GM12878 (cell line): ENCODE data around the gene UTP11. TPM values are rescaled to one million over a fixed set of nuclear protein-coding genes. Genes with fewer than 3 reads are reported as not detected.

Experiments
- ATAC-seq: fragments of 200-7000 bp; cut with Tn5 transposase; 3 replicates; pipeline ENCODE4 v1.9.1; 2020; ENCODE audit warnings: mild to moderate bottlenecking, moderate library complexity
- BruUV-seq: library from RNA; stranded (reverse); fragments of 400-500 nt; replicated peaks from 2 replicates; lab custom pipeline; 2021; lab: Mats Ljungman, UMichigan
- CTCF ChIA-PET: fragments of 300-600 bp; sonication (Branson Sonifier 250); formaldehyde crosslinking; extraction: SDS; loops from one replicate; lab custom pipeline; 2021; ENCODE audit warnings: inconsistent platforms; lab: Yijun Ruan, JAX
- POLR2A ChIA-PET: fragments of 350-600 bp; formaldehyde crosslinking; extraction: SDS; loops from one replicate; lab custom pipeline; 2021; ENCODE audit warnings: inconsistent platforms; lab: Charles Lee
- RAD21 ChIA-PET: fragments of 300-600 bp; sonication (Branson Sonifier 250); formaldehyde crosslinking; loops from one replicate; lab custom pipeline; 2023; ENCODE audit warnings: antibody characterized with exemption; ENCODE audit not compliant: unreplicated experiment; lab: Charles Lee
- SMC1A ChIA-PET: fragments of 300-600 bp; sonication (Branson Sonifier 250); formaldehyde crosslinking; loops from one replicate; lab custom pipeline; 2023; ENCODE audit not compliant: unreplicated experiment, uncharacterized antibody; lab: Charles Lee
- DNase-seq: peaks from one replicate; pipeline ENCODE4 v3.0.0-alpha.2; 2011; ENCODE audit warnings: low read depth, low spot score
- FAIRE-seq: peaks from 3 replicates; lab custom pipeline; 2011; peaks lifted over from hg19 to GRCh38; lab: Jason Lieb, UNC
- H2AFZ ChIP-seq: 2 replicates; pipeline ENCODE4 v1.6.0; 2011; ENCODE audit warnings: low read depth, low read length, control low read depth; ENCODE audit not compliant: control insufficient read depth
- H3K27ac ChIP-seq: 2 replicates; pipeline ENCODE4 v1.5.1; 2011; ENCODE audit warnings: control low read depth; ENCODE audit not compliant: control insufficient read depth, insufficient read depth
- H3K27me3 ChIP-seq, 2 experiments: replicated peaks in 1 of 2; 2 replicates each; pipeline versions ENCODE4 v1.6.0 to v1.6.1; 2011; ENCODE audit warnings: low read length in 1 of 2; ENCODE audit not compliant: control insufficient read depth in 2 of 2, insufficient read depth in 2 of 2
- H3K36me3 ChIP-seq, 2 experiments: 2 replicates each; pipeline ENCODE4 v1.5.1; 2011; ENCODE audit warnings: low read length in 1 of 2; ENCODE audit not compliant: control insufficient read depth in 2 of 2, insufficient read depth in 2 of 2
- H3K4me1 ChIP-seq: 2 replicates; pipeline ENCODE4 v1.6.1; 2011; ENCODE audit warnings: mild to moderate bottlenecking, low read length, moderate library complexity, mixed read lengths; ENCODE audit not compliant: control insufficient read depth, insufficient read depth
- H3K4me2 ChIP-seq: 2 replicates; pipeline ENCODE4 v1.6.0; 2011; ENCODE audit warnings: control low read depth; ENCODE audit not compliant: control insufficient read depth, insufficient read depth
- H3K4me3 ChIP-seq: fragments of 200-600 bp; sonication (generic); 2 replicates; pipeline ENCODE4 v1.5.1; 2016
- H3K79me2 ChIP-seq: 2 replicates; pipeline ENCODE4 v1.6.0; 2011; ENCODE audit warnings: low read length; ENCODE audit not compliant: control insufficient read depth, insufficient read depth
- H3K9ac ChIP-seq: 2 replicates; pipeline ENCODE4 v1.8.0; 2011; ENCODE audit warnings: low read length, control low read depth, mixed read lengths; ENCODE audit not compliant: control insufficient read depth, insufficient read depth
- H3K9me3 ChIP-seq: replicated peaks from 3 replicates; pipeline ENCODE4 v1.5.1; 2011; ENCODE audit warnings: mild to moderate bottlenecking, low read length; ENCODE audit not compliant: control insufficient read depth, insufficient read depth
- H4K20me1 ChIP-seq: 2 replicates; pipeline ENCODE4 v1.6.0; 2011; ENCODE audit not compliant: control insufficient read depth, insufficient read depth
- ASH2L ChIP-seq: fragments of 300-600, 200-600 bp; sonication (generic); IDR thresholded peaks from 2 replicates; pipeline ENCODE4 v1.6.1; 2017; ENCODE audit warnings: low read depth, mild to moderate bottlenecking, borderline replicate concordance
- BCL11A ChIP-seq: IDR thresholded peaks from 2 replicates; pipeline ENCODE4 v1.6.1; 2011; ENCODE audit warnings: low read depth, low read length
- CHD4 ChIP-seq: fragments of 200-600 bp; sonication (generic); IDR thresholded peaks from 2 replicates; pipeline ENCODE4 v1.6.1; 2016; ENCODE audit warnings: mild to moderate bottlenecking
- LARP7 ChIP-seq: fragments of 450-650 bp; IDR thresholded peaks from 2 replicates; pipeline ENCODE4 v1.6.1; 2017; ENCODE audit warnings: mild to moderate bottlenecking
- POLR2AphosphoS2 ChIP-seq: IDR thresholded peaks from 2 replicates; pipeline ENCODE4 v1.6.1; 2011; ENCODE audit warnings: low read depth, mild to moderate bottlenecking, low read length, improper control_type of control experiment, moderate library complexity
- SIX5 ChIP-seq: IDR thresholded peaks from 2 replicates; pipeline ENCODE4 v1.6.1; 2011; ENCODE audit warnings: mild to moderate bottlenecking, low read depth, low read length, moderate library complexity; ENCODE audit not compliant: severe bottlenecking
- STAT3 ChIP-seq: IDR thresholded peaks from 2 replicates; pipeline ENCODE4 v1.6.1; 2011; ENCODE audit warnings: low read depth, low read length, improper control_type of control experiment
- ZNF217 ChIP-seq: fragments of 450-650 bp; IDR thresholded peaks from 2 replicates; pipeline ENCODE4 v1.6.1; 2017; ENCODE audit warnings: antibody characterized with exemption, mild to moderate bottlenecking
- ZNF384 ChIP-seq: IDR thresholded peaks from 2 replicates; pipeline ENCODE4 v1.6.1; 2012; ENCODE audit warnings: low read depth, mild to moderate bottlenecking, low read length, improper control_type of control experiment, borderline replicate concordance
- ZNF622 ChIP-seq: fragments of 450-650 bp; IDR thresholded peaks from 2 replicates; pipeline ENCODE4 v1.6.1; 2017; ENCODE audit warnings: mild to moderate bottlenecking, inconsistent platforms
- ZSCAN29 ChIP-seq: fragments of 450-650 bp; IDR thresholded peaks from 2 replicates; pipeline ENCODE4 v1.6.1; 2017; ENCODE audit warnings: mild to moderate bottlenecking, moderate library complexity
- WGBS: methylation state at CpG from one replicate; pipeline ENCODE4 v1.1.6; 2016; ENCODE audit warnings: low lambda C conversion rate; ENCODE audit not compliant: insufficient replicate concordance, insufficient coverage; ENCODE audit errors: missing lambda C conversion rate; 5-methylcytosine and 5-hydroxymethylcytosine counted together
- in situ Hi-C: fragments of 300-500 bp; cut with MboI; formaldehyde crosslinking; loops from 9 replicates; pipeline ENCODE4 v1.14.3; 2018; ENCODE audit warnings: mixed read lengths
- intact Hi-C: fragments of 100-400 bp; cut with micrococcal nuclease; formaldehyde crosslinking; loops from one replicate; pipeline ENCODE4 v1.14.2; 2022; ENCODE audit not compliant: unreplicated experiment
- polyA plus RNA-seq, 11 experiments: library from polyadenylated mRNA; depleted of rRNA in 4 of 11; unstranded in 6 of 11; stranded (reverse) in 5 of 11; fragments of >200 nt; fragmentation: Nextera tagmentation in 4 of 11; fragmentation: Illumina TruSeq in 1 of 11; extraction: Ambion mirVana in 4 of 11; extraction: Trizol in 1 of 11; gene quantifications; 1 replicate in 1 of 11; 2 replicates in 10 of 11; pipeline versions ENCODE4 v1.2.1 to v1.2.3, GENCODE V29; 2011 to 2016; ENCODE audit warnings: inconsistent platforms in 2 of 11, missing spikeins in 2 of 11, low read depth in 1 of 11
- total RNA-seq, 4 experiments: library from RNA; depleted of rRNA in 3 of 4; stranded (reverse); fragments of >200 nt in 3 of 4; fragmentation: Illumina TruSeq in 1 of 4; extraction: Trizol in 1 of 4; gene quantifications; 2 replicates each; pipeline versions ENCODE4 v1.2.1 to v1.2.3, GENCODE V29; 2013 to 2021

The UTP11 gene
- total and polyA plus RNA-seq, 10 of the 15 experiments (the other 5 are each of a cell fraction or from before 2014, with no cell fraction given): 34.5 to 146 (median 64.2) TPM

DNA sequence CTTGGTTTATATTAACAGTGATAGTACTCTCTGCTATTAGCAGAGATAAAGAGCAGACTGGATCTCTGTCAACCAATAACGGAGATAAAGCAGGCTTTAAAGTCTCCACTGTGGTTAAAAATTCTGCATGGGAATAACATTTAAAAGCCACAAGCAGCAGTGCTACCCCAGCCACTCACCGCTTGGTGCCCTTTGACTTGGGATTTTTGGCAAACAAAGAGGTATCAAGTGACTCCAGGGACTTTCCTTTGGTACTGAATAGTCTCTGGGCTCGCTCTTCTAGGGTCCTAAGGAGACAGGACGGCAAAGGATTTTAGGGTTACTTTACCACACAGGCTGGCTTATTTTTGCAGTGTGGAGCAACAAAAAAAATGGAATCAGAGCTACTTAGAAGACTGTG lies 34.0 kb upstream of the UTP11 start (continued):
- no peak for TF ChIP-seq SIX5
- no peak for TF ChIP-seq ZNF217
- no peak for TF ChIP-seq POLR2AphosphoS2
- no peak for TF ChIP-seq ASH2L

DNA sequence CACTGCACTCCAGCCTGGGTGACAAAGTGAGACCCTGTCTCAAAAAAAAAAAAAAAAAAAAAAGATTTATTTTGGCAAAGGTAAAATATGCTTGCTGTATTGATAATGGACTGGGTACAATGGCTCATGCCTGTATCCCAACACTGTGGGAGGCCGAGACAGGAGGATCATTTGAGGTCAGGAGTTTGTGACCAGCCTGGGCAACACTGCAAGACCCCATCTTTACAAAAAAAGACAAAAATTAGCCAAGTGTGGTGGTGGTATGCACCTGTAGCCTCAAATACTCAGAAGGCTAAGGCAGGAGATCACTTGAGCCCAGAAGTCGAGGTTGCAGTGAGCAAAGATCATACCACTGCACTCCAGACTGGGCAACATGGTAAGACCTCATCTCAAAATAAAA lies 29.0 kb upstream of the UTP11 start:
- 70% methylated on average over 2 of the region's 2 CpGs for WGBS
- FAIRE-seq (no peak), DNase-seq (no peak), ATAC-seq (no peak)
- no peaks in the 10 kb centered on the region for H4K20me1 ChIP-seq
- ChIA-PET RAD21 (no interaction called here), SMC1A (no interaction called here), CTCF (interaction anchor here (0.6 kb wide), 2 partner anchors 36 to 69 kb away, joined by 3 read pairs; no protein-coding TSS in a partner anchor), POLR2A (interaction anchor here (0.7 kb wide), 1 partner anchor 69 kb away, joined by 5 read pairs; no protein-coding TSS in a partner anchor)
- intact Hi-C loops (no loop called here), in situ Hi-C loops (loop anchor here (25.0 kb wide), 1 partner anchor 396 kb away; the partner anchor contains the start of gene GNL2)
- no peak overlapping the region for H3K4me2 ChIP-seq
- no peak overlapping the region for H3K9ac ChIP-seq
- no peaks in the 10 kb centered on the region for H3K9me3 ChIP-seq
- no peak overlapping the region for H2AFZ ChIP-seq
- no peak overlapping the region for H3K4me3 ChIP-seq
- TF ChIP-seq CHD4: no peak
- TF ChIP-seq ZSCAN29: no peak
- no peak for TF ChIP-seq ZNF384
- no peak for TF ChIP-seq ZNF622
- TF ChIP-seq STAT3: no peak
- no peak for TF ChIP-seq BCL11A
- no peak for TF ChIP-seq LARP7
- no peak overlapping the region for H3K27ac ChIP-seq
- H3K27me3 ChIP-seq: no peaks in the 10 kb centered on the region
- H3K4me1 ChIP-seq: peaks cover 3% of the 10 kb centered on the region; the same call in 1 of the 2 replicates
- peaks cover 8 to 26% of the 10 kb centered on the region in 2 experiments for H3K36me3 ChIP-seq
- BruUV-seq: no TSS peak
- H3K79me2 ChIP-seq: peaks cover 10% of the 10 kb centered on the region
